Measurements from ENCODE around the gene PXDN.
"Not testable (repeated sequence)": the region's sequence is repeated elsewhere in the genome, so short reads cannot be mapped to it uniquely, and the experiment has no call there.

PXDN gene

GRCh38 chr2:1781291-1782080 lies 37.2 kb upstream of the PXDN start:
- DNase-seq (ENCODE audit: low read depth) = no peak
- no peak for TF ChIP-seq CTCF (IDR thresholded peaks at IDR 0.05; ENCODE audit: control insufficient read depth, extremely low read depth, insufficient read depth)
- no peak overlapping the region for H3K4me3 ChIP-seq (ENCODE audit: low read depth, low read length)

- H3K4me3 ChIP-seq (ENCODE audit: low read depth, low read length) = no peak overlapping the region
- no peak for DNase-seq (ENCODE audit: low read depth)
- TF ChIP-seq CTCF (IDR thresholded peaks at IDR 0.05; ENCODE audit: control insufficient read depth, extremely low read depth, insufficient read depth) = no peak
These were observed 36.4 kb upstream of the PXDN start for GRCh38 chr2:1780693-1781092.

GRCh38 chr2:1780054-1780453 lies 35.7 kb upstream of the PXDN start:
- H3K4me3 ChIP-seq (ENCODE audit: low read depth, low read length); DNase-seq (ENCODE audit: low read depth): not testable (repeated sequence)

- DNase-seq (ENCODE audit: low read depth) = no peak
- no peak for TF ChIP-seq CTCF (IDR thresholded peaks at IDR 0.05; ENCODE audit: control insufficient read depth, extremely low read depth, insufficient read depth)
- H3K4me3 ChIP-seq (ENCODE audit: low read depth, low read length) = no peak overlapping the region
These were observed 34.3 kb upstream of the PXDN start for GRCh38 chr2:1778566-1778965.

GRCh38 chr2:1777781-1778180 lies 33.5 kb upstream of the PXDN start:
- H3K4me3 ChIP-seq (ENCODE audit: low read depth, low read length) = no peak overlapping the region
- DNase-seq (ENCODE audit: low read depth) = no peak
- no peak for TF ChIP-seq CTCF (IDR thresholded peaks at IDR 0.05; ENCODE audit: control insufficient read depth, extremely low read depth, insufficient read depth)

- no peak for DNase-seq (ENCODE audit: low read depth)
- no peak for TF ChIP-seq CTCF (IDR thresholded peaks at IDR 0.05; ENCODE audit: control insufficient read depth, extremely low read depth, insufficient read depth)
- no peak overlapping the region for H3K4me3 ChIP-seq (ENCODE audit: low read depth, low read length)
These were observed 32.8 kb upstream of the PXDN start for GRCh38 chr2:1777156-1777555.

- TF ChIP-seq CTCF (IDR thresholded peaks at IDR 0.05; ENCODE audit: control insufficient read depth, extremely low read depth, insufficient read depth) = no peak
- no peak overlapping the region for H3K4me3 ChIP-seq (ENCODE audit: low read depth, low read length)
- no peak for DNase-seq (ENCODE audit: low read depth)
These were observed 31.3 kb upstream of the PXDN start for GRCh38 chr2:1775511-1776035.
